ENCODE results near the gene HDAC3. TPM values are rescaled to one million over a fixed set of nuclear protein-coding genes. Genes with fewer than 3 reads are reported as not detected.

Gene HDAC3
- polyA plus RNA-seq, 3 donors: 80.5 to 103 (median 82.3) TPM

- Histone ChIP-seq H3K4me2 (replicated peaks; ENCODE audit: extremely low read depth, low read length, poor library complexity, severe bottlenecking) (peak overlapping the region; percentile 53), H3K27me3 (ENCODE audit: control insufficient read depth in 2 of 2, insufficient read depth in 2 of 2, low read length in 2 of 2) (no peaks in the 10 kb centered on the region), H3K4me1 (ENCODE audit: control insufficient read depth in 1 of 2, insufficient read depth in 2 of 2, low read length in 2 of 2) (peaks cover 40 to 57% of the 10 kb centered on the region in 2 donors), H3K9ac (ENCODE audit: insufficient read depth, low read length, poor library complexity, severe bottlenecking) (no peak overlapping the region), H3K79me2 (ENCODE audit: insufficient read depth, low read length) (peaks cover 100% of the 10 kb centered on the region), H3K27ac (ENCODE audit: low read depth in 1 of 2, low read length in 2 of 2) (peak overlapping the region; percentile 72 to 80), H3K36me3 (replicated peaks in 1 of 2; ENCODE audit: control insufficient read depth in 1 of 2, insufficient read depth in 2 of 2, low read length in 2 of 2) (peaks cover 21 to 62% of the 10 kb centered on the region in 2 donors), H3K4me3 (replicated peaks in 1 of 3; ENCODE audit: low read depth in 2 of 3, low read length in 3 of 3) (peak overlapping the region in 1 of 3 experiments; percentile 27), H3K9me3 (replicated peaks in 1 of 2; ENCODE audit: control insufficient read depth in 1 of 2, insufficient read depth in 1 of 2, low read length in 2 of 2) (no peaks in the 10 kb centered on the region), H4K20me1 (ENCODE audit: insufficient read depth, low read length) (peaks cover 50% of the 10 kb centered on the region), H2AFZ (ENCODE audit: insufficient read depth, low read depth, low read length, poor library complexity, severe bottlenecking) (no peak overlapping the region)
- H3K4me1 Mint-ChIP-seq: peaks cover 52% of the 10 kb centered on the region
- H3K27me3 Mint-ChIP-seq (ENCODE audit: low read depth in 3 of 3): no peaks in the 10 kb centered on the region
- TF ChIP-seq, protein P1, sequence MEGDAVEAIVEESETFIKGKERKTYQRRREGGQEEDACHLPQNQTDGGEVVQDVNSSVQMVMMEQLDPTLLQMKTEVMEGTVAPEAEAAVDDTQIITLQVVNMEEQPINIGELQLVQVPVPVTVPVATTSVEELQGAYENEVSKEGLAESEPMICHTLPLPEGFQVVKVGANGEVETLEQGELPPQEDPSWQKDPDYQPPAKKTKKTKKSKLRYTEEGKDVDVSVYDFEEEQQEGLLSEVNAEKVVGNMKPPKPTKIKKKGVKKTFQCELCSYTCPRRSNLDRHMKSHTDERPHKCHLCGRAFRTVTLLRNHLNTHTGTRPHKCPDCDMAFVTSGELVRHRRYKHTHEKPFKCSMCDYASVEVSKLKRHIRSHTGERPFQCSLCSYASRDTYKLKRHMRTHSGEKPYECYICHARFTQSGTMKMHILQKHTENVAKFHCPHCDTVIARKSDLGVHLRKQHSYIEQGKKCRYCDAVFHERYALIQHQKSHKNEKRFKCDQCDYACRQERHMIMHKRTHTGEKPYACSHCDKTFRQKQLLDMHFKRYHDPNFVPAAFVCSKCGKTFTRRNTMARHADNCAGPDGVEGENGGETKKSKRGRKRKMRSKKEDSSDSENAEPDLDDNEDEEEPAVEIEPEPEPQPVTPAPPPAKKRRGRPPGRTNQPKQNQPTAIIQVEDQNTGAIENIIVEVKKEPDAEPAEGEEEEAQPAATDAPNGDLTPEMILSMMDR (IDR thresholded peaks at IDR 0.05): no peak
- H3K9me3 Mint-ChIP-seq: no peaks in the 10 kb centered on the region
- WGBS (ENCODE audit: insufficient coverage): no CpG with 5 or more reads among the region's 2 CpGs
- intact Hi-C loops (cut with micrococcal nuclease): loop anchor here in 1 of 2 donors (5.0 kb wide), 1 partner anchor 47 kb away; the partner anchor contains the start of genes HDAC3 and RELL2
- H3K27ac Mint-ChIP-seq: peak overlapping the region; percentile 88 to 97 (median 93)
- DNase-seq: peak; percentile 60 to 79 (median 77)
- peak overlapping the region in 1 of 2 donors; percentile 31 for H3K4me3 Mint-ChIP-seq
- peaks cover 44 to 64% of the 10 kb centered on the region in 2 donors for H3K36me3 Mint-ChIP-seq
These were observed 46.5 kb downstream of the HDAC3 start for GRCh38 chr5:141590127-141590526.

GRCh38 chr5:141586246-141586645 lies 50.4 kb downstream of the HDAC3 start:
- Histone ChIP-seq H3K4me1 (ENCODE audit: control insufficient read depth in 1 of 2, insufficient read depth in 2 of 2, low read length in 2 of 2) (peaks cover 40 to 58% of the 10 kb centered on the region in 2 donors), H3K9me3 (replicated peaks in 1 of 2; ENCODE audit: control insufficient read depth in 1 of 2, insufficient read depth in 1 of 2, low read length in 2 of 2) (no peaks in the 10 kb centered on the region), H2AFZ (ENCODE audit: insufficient read depth, low read depth, low read length, poor library complexity, severe bottlenecking) (no peak overlapping the region), H3K4me3 (replicated peaks in 1 of 3; ENCODE audit: low read depth in 2 of 3, low read length in 3 of 3) (no peak overlapping the region), H3K9ac (ENCODE audit: insufficient read depth, low read length, poor library complexity, severe bottlenecking) (no peak overlapping the region), H3K36me3 (replicated peaks in 1 of 2; ENCODE audit: control insufficient read depth in 1 of 2, insufficient read depth in 2 of 2, low read length in 2 of 2) (peaks cover 41 to 72% of the 10 kb centered on the region in 2 donors), H3K27ac (ENCODE audit: low read depth in 1 of 2, low read length in 2 of 2) (peak overlapping the region in 1 of 2 donors; percentile 63), H3K4me2 (replicated peaks; ENCODE audit: extremely low read depth, low read length, poor library complexity, severe bottlenecking) (no peak overlapping the region), H3K79me2 (ENCODE audit: insufficient read depth, low read length) (peaks cover 81% of the 10 kb centered on the region), H4K20me1 (ENCODE audit: insufficient read depth, low read length) (peaks cover 78% of the 10 kb centered on the region), H3K27me3 (ENCODE audit: control insufficient read depth in 2 of 2, insufficient read depth in 2 of 2, low read length in 2 of 2) (no peaks in the 10 kb centered on the region)
- H3K4me1 Mint-ChIP-seq: peaks cover 61% of the 10 kb centered on the region
- H3K27me3 Mint-ChIP-seq (ENCODE audit: low read depth in 3 of 3): no peaks in the 10 kb centered on the region
- H3K27ac Mint-ChIP-seq: peak overlapping the region in 5 of 7 donors; percentile 3 to 73 (median 69)
- WGBS (ENCODE audit: insufficient coverage): 88% methylated on average over 1 of the region's 1 CpG
- intact Hi-C loops (cut with micrococcal nuclease): no loop called here
- TF ChIP-seq, protein P1 (IDR thresholded peaks at IDR 0.05): no peak
- no peaks in the 10 kb centered on the region for H3K9me3 Mint-ChIP-seq
- H3K36me3 Mint-ChIP-seq: peaks cover 58 to 82% of the 10 kb centered on the region in 2 donors
- DNase-seq: no peak
- H3K4me3 Mint-ChIP-seq: no peak overlapping the region

Data from CD14-positive monocyte (primary cell).